ENCODE data around the gene LIPG.
"Not testable (repeated sequence)": the region's sequence is repeated elsewhere in the genome, so short reads cannot be mapped to it uniquely, and the experiment has no call there.

LIPG gene

DNA sequence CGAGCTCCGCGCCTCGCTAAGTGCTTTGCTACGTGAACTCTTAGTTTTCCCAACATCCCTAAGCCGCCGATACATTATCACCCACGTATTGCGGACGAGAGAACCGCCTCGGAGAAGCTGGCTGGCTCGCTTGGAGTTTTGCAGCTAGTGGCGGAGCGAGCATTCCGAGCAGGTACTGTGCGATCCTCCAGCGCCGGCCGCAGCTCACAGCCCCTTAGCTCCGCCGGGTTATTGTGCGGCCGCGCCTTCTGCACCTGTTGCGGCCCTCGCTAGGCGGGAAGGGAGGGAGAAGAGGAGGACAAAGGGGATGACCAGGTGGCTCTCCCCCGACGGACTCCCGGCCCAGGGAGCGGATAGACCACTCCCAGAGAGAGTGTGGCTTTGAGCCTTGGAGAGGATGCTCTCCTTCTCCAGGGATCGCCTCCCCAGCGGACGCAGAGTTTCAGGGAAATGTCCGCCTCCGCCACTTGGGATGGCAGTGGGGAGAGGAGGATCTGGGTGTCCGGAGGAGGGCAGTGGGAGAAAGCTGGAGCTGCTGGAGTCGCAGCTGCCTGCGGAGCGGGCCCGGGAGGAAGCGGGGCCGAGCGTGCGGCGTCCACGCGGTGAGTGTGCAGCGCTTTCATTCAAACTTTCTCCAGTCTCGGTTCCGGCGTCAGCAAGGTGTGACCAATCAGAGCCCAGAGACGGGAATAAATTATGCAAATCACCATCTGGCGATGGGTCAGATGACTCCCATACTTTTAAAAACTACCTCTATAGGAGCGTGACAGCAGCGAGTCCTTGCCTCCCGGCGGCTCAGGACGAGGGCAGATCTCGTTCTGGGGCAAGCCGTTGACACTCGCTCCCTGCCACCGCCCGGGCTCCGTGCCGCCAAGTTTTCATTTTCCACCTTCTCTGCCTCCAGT is at the start of gene LIPG:
Gene LIPG, plus strand, starts transcription at position 769 of the 905 bp plus-strand sequence. CDS start 252 bp downstream, outside the sequence.
- DNase-seq: peak; percentile 33 to 54

DNA sequence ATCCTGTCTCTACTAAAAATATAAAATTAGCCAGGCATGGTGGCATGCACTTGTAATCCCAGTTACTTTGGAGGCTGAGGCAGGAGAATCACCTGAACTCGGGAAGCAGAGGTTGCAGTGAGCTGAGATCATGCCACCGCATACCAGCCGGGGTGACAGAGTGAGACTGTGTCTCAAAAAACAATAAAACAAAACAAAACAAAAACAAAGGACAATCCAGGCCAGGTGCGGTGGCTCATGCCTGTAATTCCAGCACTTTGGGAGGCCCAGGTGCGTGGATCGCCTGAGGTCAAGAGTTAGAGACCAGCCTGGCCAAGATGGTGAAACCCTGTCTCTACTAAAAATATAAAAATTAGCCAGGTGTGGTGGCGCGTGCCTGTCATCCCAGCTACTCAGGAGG is 49.0 kb upstream of the LIPG start:
- DNase-seq: not testable (repeated sequence)

DNA sequence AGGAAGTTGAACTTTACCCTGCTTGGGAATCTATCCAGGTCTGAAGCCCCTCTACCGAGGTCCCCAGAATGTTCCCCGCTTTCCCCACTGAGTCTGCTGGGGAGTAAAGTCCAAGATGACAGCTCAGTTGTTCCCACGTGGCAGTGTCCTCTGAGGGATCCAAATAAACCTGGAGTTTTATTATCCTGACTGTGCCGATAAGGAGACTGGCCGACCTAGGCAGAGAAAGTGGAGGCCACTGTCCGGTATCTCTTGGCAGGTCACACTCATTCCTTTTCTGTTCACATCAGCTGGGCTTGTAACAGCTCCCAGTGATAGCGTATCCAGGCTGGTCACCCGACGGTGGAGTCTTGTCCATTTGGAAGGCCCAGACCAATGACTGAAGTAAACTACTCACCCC is 47.3 kb upstream of the LIPG start:
- no peak for DNase-seq

DNA sequence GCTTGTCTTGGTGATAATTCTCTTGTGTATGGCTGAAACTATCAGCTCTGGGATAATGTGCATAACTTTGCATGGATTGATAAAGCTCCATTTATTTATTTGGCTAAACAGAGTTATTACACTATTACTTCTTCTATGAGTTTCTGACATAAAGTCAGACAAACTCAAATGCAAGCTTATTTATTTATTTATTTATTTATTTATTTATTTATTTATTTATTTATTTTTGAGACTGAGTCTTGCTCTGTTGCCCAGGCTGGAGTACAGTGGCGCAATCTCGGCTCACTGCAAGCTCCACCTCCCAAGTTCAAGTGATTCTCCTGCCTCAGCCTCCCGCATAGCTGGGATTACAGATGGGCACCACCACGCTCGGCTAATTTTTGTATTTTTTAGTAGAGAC is 46.9 kb upstream of the LIPG start:
- not testable (repeated sequence) for DNase-seq

DNA sequence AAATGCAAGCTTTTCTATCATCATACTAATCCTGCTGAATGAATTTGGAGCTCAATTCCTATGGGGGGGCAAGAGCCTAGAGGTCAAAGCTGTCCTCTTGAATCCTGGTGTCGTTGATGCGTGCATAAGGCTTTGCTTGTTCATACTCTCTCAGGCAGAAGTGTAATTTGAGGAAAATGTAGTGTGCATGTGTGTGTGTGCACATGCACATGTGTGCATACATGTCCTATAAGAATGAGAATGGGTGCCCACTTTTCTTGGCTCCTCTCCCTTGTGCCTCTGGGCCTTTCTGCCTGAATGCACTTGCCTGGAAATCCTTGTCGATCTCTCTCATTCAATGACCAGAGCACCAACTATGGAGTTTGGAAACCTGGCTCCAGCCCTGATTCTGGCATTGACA is 46.3 kb upstream of the LIPG start:
- DNase-seq: no peak

DNA sequence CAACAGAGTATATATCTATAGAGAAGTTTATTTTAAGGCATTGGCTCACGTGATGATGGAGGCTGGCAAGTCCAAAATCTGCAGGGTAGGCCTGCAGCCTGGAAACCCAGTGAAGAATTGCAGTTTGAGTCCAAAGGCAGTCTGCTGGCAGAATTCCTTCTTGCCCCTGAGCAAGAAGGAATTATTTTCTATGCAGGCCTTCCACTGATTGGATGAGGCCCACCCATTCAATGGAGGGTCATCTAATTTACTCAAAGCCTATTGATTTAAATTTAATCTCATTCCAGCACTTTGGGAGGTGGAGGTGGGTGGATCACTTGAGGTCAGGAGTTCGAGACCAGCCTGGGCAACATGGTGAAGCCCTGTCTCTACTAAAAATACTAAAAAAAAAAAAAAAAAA is 44.4 kb upstream of the LIPG start:
- no peak for DNase-seq

DNA sequence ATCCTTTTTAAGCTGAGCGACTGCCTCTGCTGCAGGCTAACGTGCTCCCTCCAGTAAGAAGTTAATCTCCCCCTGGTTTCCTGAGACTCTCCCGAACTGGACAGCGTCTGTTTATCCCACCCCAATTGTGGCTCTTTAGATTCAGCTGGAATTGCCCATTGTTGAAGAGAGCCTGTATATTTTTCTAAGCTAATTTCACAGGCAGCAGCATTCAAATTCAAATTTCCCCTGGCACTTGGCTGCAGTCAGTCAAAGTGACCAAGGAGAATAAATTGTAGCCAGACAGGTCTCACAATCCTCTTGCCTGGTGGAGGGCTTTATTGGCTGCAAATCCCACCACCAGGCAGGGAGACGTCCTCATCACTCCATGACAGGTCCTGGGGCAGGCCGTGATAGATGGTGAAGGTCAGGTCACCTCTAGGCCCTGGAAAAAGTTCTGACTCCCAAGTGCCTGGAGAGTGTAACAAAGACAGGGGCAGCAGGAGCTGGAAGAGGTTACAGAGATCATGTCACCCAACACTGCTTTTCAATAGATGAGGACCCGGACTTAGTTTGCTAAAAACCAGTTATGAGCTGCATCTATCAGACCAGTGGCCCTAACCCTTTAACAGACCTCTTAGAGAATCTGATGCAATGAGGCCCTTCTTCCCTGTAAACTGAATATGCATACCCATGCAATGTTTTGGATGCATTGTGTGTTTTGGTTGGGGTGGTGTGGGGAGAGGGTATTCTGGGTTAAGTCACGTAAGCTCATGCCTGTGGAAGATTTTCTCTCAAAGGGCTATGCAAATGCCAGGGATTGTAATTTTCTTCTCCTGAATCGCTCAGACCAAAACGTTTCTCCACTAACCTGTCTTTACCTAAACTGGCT is 42.5 kb upstream of the LIPG start:
- no peak for DNase-seq

DNA sequence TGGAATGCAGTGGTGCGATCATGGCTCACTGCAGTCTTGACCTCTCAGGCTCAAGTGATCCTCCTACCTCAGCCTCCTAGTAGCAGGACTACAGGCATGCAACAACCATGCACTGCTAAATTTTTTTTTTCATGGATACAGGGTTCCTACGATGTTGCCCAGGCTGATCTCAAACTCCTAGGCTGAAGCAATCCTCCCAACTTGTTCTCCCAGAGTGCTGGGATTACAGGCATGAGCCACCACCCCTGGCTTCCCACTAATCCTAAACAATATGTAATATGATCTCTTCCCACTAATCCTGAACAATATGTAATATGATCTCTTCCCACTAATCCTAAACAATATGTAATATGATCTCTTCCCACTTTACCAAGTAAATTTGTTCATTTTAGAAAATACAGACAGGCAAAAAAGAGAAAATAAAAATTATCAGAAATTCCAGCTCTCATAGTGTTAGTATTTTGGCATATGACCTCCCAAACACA is 41.2 kb upstream of the LIPG start:
- peak in 1 of 2 experiments; percentile 24 for DNase-seq

DNA sequence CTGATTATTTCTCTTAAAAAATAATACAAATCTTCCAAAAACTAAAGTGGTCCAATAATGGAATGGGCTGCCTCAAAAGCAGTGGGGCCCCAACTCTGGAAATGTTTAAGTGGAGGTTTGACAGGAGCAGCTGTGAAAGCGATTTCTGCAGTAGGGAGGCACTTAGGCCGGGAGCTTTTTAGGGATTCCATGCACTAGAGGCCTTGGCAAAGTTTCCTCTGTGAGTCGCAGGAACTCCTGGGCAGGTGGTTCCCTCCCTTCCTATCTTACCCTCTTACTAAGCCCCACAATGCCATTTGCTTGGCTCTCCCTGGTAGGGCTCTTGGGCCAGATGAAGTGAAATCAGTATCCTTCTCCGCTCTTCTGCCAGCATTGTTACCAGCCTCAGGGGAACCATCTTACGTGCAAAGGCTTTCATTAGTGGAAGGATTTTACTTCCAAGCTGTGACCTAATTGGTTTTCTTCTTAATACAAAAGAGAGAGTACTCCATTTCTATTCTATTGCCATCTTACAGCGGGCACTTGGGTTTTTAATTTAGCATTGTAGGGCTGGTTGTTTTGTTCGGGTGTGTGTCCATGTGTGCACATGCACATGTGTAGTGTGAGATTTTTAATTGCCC is 40.5 kb upstream of the LIPG start:
- DNase-seq: peak in 1 of 2 experiments; percentile 27

DNA sequence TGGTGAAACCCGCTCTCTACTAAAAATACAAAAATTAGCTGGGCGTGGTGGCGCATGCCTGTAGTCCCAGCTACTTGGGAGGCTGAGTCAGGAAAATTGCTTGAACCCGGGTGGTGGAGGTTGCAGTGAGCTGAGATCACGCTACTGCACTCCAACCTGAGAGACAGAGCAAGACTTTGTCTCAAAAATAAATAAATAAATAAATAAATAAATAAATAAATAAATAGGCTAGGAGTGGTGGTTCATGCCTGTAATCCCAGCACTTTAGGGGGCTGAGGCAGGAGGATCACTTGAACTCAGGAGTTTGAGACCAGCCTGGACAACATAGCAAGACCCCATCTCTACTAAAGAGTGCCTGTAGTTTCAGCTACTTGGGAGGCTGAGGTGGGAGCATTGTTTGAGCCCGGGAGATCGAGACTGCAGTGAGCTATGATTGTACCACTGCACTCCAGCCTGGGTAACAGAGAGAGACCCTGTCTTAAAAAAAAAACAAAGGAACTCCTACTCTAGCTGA is 38.2 kb upstream of the LIPG start:
- DNase-seq: not testable (repeated sequence)

DNA sequence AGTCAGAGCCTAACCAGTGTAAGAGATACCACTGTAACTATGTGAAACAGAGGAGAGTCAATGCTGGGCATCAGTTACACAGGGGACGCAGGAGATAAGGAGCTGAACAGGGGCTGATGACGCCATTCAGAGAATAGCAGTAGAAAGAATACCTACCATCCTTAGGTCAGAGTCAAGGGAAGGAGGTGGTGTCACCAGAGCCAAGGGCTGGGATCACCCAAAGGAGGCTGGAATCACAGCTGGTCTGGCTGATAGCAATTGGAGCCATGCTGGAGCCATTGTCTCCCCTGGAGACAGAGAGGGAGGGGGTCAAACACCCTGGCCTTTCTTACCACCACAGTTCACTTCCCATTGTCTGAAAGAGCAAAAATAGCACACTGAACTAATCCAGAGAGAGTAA is 37.5 kb upstream of the LIPG start:
- no peak for DNase-seq

DNA sequence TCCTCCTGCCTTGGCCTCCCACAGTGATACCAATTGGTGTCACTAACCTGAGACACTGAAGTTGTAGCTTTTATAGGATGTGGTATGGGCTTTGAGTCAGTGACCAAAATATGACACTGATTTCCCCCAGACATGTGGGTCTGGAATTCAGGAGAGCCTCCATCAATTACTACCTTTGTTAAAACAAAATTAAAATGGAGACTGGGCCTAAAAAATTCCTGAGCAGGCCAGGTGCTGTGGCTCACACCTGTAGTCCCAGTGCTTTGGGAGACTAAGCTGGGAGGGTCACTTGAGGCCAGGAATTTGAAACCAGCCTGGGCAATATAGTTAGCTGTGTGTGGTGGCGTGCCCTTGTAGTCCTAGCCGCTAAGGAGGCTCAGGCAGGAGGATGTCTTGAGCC is 36.9 kb upstream of the LIPG start:
- DNase-seq: no peak

DNA sequence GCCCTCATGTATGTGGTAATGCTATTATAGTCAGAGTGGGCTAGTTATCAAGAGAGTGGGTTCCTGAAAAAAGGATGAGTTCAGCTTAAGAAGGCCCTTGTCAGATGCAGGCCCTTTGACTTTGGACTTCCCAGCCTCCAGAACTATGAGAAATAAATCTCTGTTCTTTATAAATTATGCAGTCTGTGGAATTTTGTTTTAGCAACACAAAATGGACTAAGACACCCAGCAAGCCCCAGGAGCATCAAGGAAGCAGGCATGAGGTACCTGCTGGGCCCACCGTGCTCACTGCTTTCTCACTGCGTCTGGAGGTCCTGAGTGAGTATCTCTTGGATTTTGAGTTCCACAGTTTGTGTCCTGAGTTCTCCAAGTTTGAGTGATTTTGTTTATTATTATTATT is 35.9 kb upstream of the LIPG start:
- no peak for DNase-seq

DNA sequence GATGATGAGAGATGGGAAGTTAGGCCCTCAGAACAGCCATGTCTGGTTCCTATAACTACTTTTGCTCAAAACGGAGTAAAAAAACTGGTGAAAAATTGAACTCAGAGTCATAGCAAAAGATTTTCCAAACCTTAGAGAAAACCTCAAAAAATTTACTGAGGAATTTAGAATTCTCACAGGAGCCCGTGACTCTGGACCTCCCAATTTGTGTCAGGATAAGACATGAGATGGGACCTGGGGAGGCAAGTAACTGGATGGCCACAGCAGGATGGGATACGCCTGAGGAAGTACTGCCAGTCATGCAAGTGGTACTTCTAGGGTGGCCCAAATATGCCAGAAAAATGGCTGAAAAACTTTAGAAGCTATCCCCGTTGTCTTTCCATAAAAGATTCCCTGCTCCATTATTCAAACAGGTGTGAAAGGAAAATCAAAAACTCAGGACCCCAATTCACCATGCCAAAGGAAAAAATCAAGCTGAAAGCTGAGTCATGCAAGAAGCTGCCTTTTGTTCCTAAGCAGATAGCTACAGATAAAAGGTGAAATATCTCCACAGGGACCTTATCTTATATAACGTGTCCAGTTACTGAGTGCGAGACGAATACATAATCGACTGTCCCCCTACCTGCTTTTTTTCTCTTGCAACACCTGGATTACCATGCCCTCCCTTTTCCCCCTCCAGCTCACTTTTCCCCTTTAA is 34.1 kb upstream of the LIPG start:
- no peak for DNase-seq

DNA sequence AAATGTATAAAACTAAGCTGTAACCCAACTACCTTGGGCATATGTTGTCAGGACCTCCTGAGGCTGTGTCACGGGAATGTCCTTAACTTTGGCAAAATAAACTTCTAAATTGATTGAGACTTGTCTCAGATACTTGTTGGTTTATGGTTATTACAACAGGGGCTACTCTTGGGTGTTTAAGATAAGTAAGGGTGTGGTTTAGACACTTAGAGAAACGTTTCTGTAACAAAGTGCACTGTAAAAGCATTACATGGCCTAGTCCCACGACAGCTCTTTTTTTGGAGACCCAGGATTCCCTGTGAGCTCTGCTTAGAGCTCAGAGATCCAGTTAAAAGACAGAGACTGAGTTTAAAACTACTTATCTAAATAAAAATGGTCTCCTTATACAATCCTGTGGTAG is 32.3 kb upstream of the LIPG start:
- DNase-seq: no peak

DNA sequence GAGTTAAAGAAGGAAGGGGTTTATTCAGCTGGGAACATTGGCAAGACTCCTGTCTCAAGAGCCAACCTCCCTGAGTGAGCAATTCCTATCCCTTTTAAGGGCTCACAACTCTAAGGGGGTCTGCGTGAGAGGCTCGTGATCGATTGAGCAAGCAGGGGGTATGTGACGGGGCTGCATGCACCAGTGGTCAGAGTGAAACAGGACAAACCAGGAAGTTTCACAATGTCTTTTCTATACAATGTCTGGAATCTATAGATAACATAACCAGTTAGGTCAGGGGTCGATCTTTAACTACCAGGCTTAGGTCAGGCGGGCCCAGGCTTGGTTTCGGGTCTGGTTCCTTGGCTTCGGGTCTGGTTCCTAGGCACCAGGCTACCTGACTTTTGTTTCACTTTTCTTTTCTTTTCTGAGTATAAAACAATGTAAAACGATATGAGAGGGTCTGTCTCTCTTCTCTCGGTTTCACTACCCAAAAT is 30.1 kb upstream of the LIPG start:
- DNase-seq: no peak

DNA sequence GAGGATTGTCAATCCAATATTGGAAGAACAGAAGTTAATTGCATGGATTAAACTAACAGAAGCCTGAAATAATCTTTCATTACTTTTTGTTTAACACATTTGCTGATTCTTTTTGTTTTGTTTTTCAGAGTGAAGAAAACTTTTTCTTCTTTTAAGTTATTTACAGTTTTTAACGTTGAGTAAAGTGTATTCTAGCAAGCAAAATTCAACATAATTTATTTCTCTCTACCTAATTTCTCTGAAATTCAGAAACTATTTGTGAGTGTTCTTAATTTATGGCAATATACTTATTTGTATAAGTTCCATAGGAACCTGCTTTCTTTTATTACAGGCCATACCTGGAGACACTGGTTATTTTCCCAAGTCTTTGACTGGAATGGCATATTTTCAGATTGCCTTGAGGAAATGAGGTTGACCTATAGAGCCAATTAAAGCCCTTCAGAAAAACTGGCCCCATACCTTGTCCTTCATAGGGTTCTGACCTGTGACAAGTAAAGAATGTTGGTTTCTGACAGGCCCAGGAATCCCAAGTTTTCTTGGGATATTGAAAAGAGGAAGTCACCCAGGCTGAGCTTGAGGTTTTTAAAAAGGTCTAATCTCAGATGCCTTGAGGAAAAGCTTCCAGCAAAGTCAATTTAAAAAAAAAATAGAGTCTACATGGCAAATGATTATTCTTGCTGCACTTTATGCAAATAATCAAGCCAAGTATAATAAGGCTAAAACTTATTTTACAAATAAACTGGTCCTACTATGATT is 26.8 kb upstream of the LIPG start:
- DNase-seq: no peak

DNA sequence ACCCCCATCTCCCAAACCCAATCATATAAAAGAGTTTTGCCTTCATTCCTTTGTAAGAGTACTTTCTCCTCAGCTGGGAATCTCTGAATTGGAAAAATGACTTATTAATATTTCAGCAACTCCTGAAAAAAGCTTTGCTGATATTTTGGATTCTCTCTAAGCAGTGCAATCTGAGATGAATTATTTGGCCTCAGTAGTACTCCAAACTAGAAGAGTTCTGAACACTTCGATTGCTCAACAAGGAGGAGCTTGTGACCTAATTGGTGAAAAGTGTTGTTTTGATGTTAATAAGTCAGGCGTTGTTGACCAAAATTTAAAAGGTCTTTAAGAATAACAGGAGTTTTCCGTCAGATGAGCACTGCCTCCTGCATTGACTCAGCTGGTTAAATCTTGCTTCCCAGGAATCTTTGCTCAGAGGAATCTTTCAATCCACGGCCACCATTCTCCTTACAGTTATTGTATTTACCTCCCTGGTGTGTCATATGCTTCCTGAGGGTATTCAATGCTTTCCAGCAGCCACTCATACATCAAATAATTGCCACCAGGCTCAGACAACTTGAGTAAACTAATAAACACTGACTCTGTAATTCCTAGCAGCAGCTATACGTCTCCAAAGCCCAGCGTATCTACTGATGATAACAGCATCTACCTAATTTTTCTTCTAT is 24.5 kb upstream of the LIPG start:
- no peak for DNase-seq

DNA sequence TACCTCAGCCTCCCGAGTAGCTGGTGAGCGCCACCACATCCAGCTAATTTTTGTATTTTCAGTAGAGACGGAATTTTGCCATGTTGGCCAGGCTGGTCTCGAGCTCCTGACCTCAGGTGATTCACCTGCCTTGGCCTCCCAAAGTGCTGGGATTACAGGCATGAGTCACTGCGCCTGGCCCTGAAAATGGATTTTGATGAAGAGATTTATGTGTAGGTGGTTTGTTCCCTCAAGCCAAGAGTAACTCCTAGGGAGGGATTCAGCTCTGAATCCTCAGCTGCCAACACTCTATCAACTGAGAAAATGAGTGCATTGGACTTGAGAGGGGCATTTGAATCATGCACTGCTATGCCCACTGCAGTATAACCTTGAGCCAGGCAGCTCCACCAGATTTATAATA is 17.5 kb upstream of the LIPG start:
- DNase-seq: no peak

DNA sequence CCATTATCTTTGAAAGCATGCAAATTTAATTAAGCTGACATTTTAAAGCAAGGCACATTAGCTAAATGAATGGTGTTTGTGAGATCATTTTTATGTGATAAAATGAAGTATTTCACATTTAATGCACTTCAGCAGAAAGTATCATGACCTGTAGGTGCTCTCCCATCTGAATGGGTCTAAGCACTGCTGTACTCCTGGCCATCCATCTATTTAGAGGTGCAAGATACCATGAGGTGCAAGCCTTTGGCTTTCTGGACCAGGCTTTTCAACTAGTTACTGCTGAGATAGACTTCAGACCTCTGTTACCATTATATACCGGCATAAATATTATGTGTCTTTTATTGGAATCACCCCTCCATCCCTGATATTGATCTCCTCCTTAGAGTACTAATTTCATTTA is 15.6 kb upstream of the LIPG start:
- DNase-seq: no peak

DNA sequence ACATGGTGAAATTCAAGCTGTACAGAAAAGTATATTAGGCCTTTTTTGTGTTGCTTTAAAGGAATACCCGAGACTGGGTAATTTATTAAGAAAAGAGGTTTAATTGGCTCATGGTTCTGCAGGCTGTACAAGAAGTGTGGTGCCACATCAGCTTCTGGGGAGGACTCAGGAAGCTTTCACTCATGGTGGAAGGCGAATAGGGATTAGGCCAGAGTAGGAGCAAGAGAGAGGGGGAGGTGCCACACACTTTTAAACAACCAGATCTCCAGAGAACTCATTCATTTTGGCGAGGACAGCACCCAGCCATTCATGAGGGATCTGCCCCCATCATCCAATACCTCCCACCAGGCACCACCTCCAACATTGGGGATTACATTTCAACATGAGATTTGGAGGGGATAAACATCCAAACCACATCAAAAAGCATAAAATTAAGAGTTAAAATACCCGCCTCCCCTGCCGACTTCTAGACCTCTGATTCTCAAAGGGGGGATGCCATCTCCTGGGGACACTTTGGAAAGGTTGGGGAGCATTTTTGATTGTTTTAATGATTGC is 15.1 kb upstream of the LIPG start:
- no peak for DNase-seq
